K562 (cell line): ENCODE measurements around the gene SHLD2. TPM values are rescaled to one million over a fixed set of nuclear protein-coding genes. Genes with fewer than 3 reads are reported as not detected.

Experiments
- ATAC-seq: fragments of 200-7000 bp; cut with Tn5 transposase; 3 replicates; pipeline ENCODE4 v1.9.1; 2020; ENCODE audit warnings: moderate library complexity
- BruUV-seq: library from RNA; stranded (reverse); fragments of 400-500 nt; replicated peaks from 2 replicates; lab custom pipeline; 2021; lab: Mats Ljungman, UMichigan
- CTCF ChIA-PET: fragments of 300-600 bp; formaldehyde crosslinking; extraction: SDS; loops from one replicate; lab custom pipeline; 2021; ENCODE audit warnings: low intra/inter-chr PET ratio; lab: Yijun Ruan, JAX
- POLR2A ChIA-PET: fragments of 300-600, 350-650 bp; sonication (Branson Sonifier 250); formaldehyde crosslinking; extraction: SDS; loops from one replicate; lab custom pipeline; 2021; ENCODE audit warnings: antibody characterized with exemption, inconsistent platforms; lab: Yijun Ruan, JAX
- DNase-seq, 4 experiments: peaks; one replicate each; pipeline versions ENCODE4 v3.0.0 to v3.0.0-alpha.2; 2011 to 2018; ENCODE audit warnings: low spot score in 3 of 4, mixed read lengths in 3 of 4; ENCODE audit errors: extremely low read depth in 1 of 4
- FAIRE-seq: peaks from 2 replicates; lab custom pipeline; 2011; peaks lifted over from hg19 to GRCh38; lab: Jason Lieb, UNC
- H2AFZ ChIP-seq: 2 replicates; pipeline ENCODE4 v1.6.0; 2011; ENCODE audit warnings: low read depth, low read length, control low read depth, inconsistent platforms
- H3K27ac ChIP-seq: fragments of 200-600 bp; 3 replicates; pipeline ENCODE4 v1.8.0; 2011; ENCODE audit warnings: low read depth, mild to moderate bottlenecking, control low read depth, inconsistent platforms, low read length, moderate library complexity, mixed read lengths; ENCODE audit errors: extremely low read depth
- H3K27me3 ChIP-seq, 2 experiments: fragments of 300-600 bp in 1 of 2; 2 replicates in 1 of 2; 3 replicates in 1 of 2; pipeline versions ENCODE4 v1.6.0 to v1.8.0; 2011; ENCODE audit warnings: inconsistent platforms in 2 of 2, low read length in 2 of 2, mild to moderate bottlenecking in 1 of 2, mixed read lengths in 1 of 2, moderate library complexity in 1 of 2; ENCODE audit not compliant: control insufficient read depth in 2 of 2, insufficient read depth in 2 of 2
- H3K36me3 ChIP-seq: fragments of 300-600 bp; 3 replicates; pipeline ENCODE4 v1.8.0; 2011; ENCODE audit warnings: mild to moderate bottlenecking, low read length, inconsistent platforms; ENCODE audit not compliant: control insufficient read depth, insufficient read depth
- H3K4me1 ChIP-seq, 2 experiments: fragments of 200-600 bp in 1 of 2; replicated peaks in 1 of 2; 2 replicates in 1 of 2; 3 replicates in 1 of 2; pipeline versions ENCODE4 v1.5.1 to v1.8.0; 2011; ENCODE audit warnings: inconsistent platforms in 2 of 2, low read length in 2 of 2, mild to moderate bottlenecking in 1 of 2, mixed read lengths in 1 of 2, moderate library complexity in 1 of 2; ENCODE audit not compliant: control insufficient read depth in 2 of 2, insufficient read depth in 2 of 2
- H3K4me2 ChIP-seq: 2 replicates; pipeline ENCODE4 v1.6.1; 2011; ENCODE audit warnings: low read length, control low read depth, inconsistent platforms, mixed read lengths; ENCODE audit not compliant: insufficient read depth
- H3K4me3 ChIP-seq: fragments of 200-600 bp; sonication (generic), shearing (Covaris generic); 2 replicates; pipeline ENCODE4 v1.5.1; 2016; ENCODE audit warnings: control low read depth, inconsistent platforms
- H3K79me2 ChIP-seq: fragments of 200-600 bp; 3 replicates; pipeline ENCODE4 v1.8.0; 2011; ENCODE audit warnings: low read length, inconsistent platforms; ENCODE audit not compliant: control insufficient read depth, insufficient read depth
- H3K9ac ChIP-seq, 2 experiments: 2 replicates each; pipeline versions ENCODE4 v1.6.0 to v1.6.1; 2011; ENCODE audit warnings: low read depth in 2 of 2, low read length in 2 of 2, control low read depth in 1 of 2, inconsistent platforms in 1 of 2, mild to moderate bottlenecking in 1 of 2, mixed read lengths in 1 of 2; ENCODE audit not compliant: insufficient read depth in 1 of 2
- H3K9me1 ChIP-seq: one replicate; pipeline ENCODE4 v1.6.0; 2011; ENCODE audit warnings: inconsistent platforms, mild to moderate bottlenecking, low read length, moderate library complexity; ENCODE audit not compliant: control insufficient read depth, insufficient read depth
- H3K9me3 ChIP-seq: replicated peaks from 2 replicates; pipeline ENCODE4 v1.5.1; 2011; ENCODE audit warnings: low read depth, low read length, inconsistent platforms; ENCODE audit not compliant: control insufficient read depth, insufficient read depth
- H4K20me1 ChIP-seq: replicated peaks from 2 replicates; pipeline ENCODE4 v1.6.1; 2011; ENCODE audit warnings: low read length, inconsistent platforms, mixed read lengths; ENCODE audit not compliant: control insufficient read depth, insufficient read depth
- ESRRA ChIP-seq: fragments of 450-650 bp; IDR thresholded peaks from 2 replicates; pipeline ENCODE4 v1.6.1; 2014; ENCODE audit warnings: low read depth, mild to moderate bottlenecking, moderate library complexity, borderline replicate concordance
- HNRNPUL1 ChIP-seq: fragments of 200-400 bp; formaldehyde crosslinking; IDR thresholded peaks from 2 replicates; pipeline ENCODE4 v1.6.1; 2017; ENCODE audit warnings: low read length
- LARP7 ChIP-seq: fragments of 450-650 bp; IDR thresholded peaks from 2 replicates; pipeline ENCODE4 v1.6.1; 2016
- LCOR ChIP-seq: sonication (generic); formaldehyde crosslinking; IDR thresholded peaks from 2 replicates; pipeline ENCODE4 v1.8.0; 2022; ENCODE audit warnings: mild to moderate bottlenecking, missing genetic modification reagents
- RCOR1 ChIP-seq, 2 experiments: IDR thresholded peaks; 2 replicates each; pipeline ENCODE4 v1.6.1; 2012; ENCODE audit warnings: low read depth in 2 of 2, low read length in 2 of 2, borderline replicate concordance in 1 of 2, improper control_type of control experiment in 1 of 2
- THAP7 ChIP-seq: fragments of 250-450 bp; sonication (Bioruptor Pico); IDR thresholded peaks from 2 replicates; pipeline ENCODE4 v1.5.0; 2021
- WGBS: fragments of 100-300 bp; shearing (Covaris generic); methylation state at CpG from one replicate; pipeline ENCODE4 v1.1.6; 2016; ENCODE audit warnings: low coverage, mixed read lengths; ENCODE audit not compliant: insufficient coverage; ENCODE audit errors: missing lambda C conversion rate; 5-methylcytosine and 5-hydroxymethylcytosine counted together
- in situ Hi-C: fragments of 300-500 bp; cut with MboI; formaldehyde crosslinking; loops from 4 replicates; pipeline ENCODE4 v1.15.0; 2018; ENCODE audit warnings: inconsistent platforms, mixed read lengths
- intact Hi-C: fragments of 100-400 bp; cut with micrococcal nuclease; formaldehyde crosslinking; loops from 2 replicates; pipeline ENCODE4 v1.14.2; 2022
- polyA plus RNA-seq, 8 experiments: library from polyadenylated mRNA; depleted of rRNA in 4 of 8; stranded (reverse) in 5 of 8; unstranded in 3 of 8; fragments of >200 nt; fragmentation: Nextera tagmentation in 2 of 8; fragmentation: Illumina TruSeq in 1 of 8; extraction: Ambion mirVana in 2 of 8; extraction: Trizol in 1 of 8; gene quantifications; 2 replicates each; pipeline versions ENCODE4 v1.2.1 to v1.2.3, GENCODE V29; 2011 to 2014; ENCODE audit warnings: inconsistent platforms in 1 of 8, missing spikeins in 1 of 8
- total RNA-seq, 7 experiments: library from RNA; depleted of rRNA in 6 of 7; stranded (reverse); fragments of >200 nt in 6 of 7; fragmentation: Illumina TruSeq in 2 of 7; extraction: Trizol in 2 of 7; gene quantifications; 2 replicates each; pipeline versions ENCODE4 v1.2.1 to v1.2.3, GENCODE V29; 2011 to 2021; ENCODE audit warnings: low replicate concordance in 1 of 7
- TF ChIP-seq, protein P1 (sequence below): conservative IDR thresholded peaks from 2 replicates; pipeline ENCODE4 v1.6.1; 2011; ENCODE audit warnings: low read depth, mild to moderate bottlenecking, low read length; ENCODE audit not compliant: control insufficient read depth
- TF ChIP-seq, protein P2 (sequence below): sonication (generic); formaldehyde crosslinking; IDR thresholded peaks from 2 replicates; pipeline ENCODE4 v1.8.1; 2023; ENCODE audit warnings: mild to moderate bottlenecking, missing genetic modification reagents

The SHLD2 gene
- total and polyA plus RNA-seq, 9 of the 15 experiments (the other 6 are each of a cell fraction or from before 2014, with no cell fraction given): 21.6 to 51.2 (median 39.4) TPM

- H3K9me3 ChIP-seq: no peaks in the 10 kb centered on the region
- TF ChIP-seq, protein P1, sequence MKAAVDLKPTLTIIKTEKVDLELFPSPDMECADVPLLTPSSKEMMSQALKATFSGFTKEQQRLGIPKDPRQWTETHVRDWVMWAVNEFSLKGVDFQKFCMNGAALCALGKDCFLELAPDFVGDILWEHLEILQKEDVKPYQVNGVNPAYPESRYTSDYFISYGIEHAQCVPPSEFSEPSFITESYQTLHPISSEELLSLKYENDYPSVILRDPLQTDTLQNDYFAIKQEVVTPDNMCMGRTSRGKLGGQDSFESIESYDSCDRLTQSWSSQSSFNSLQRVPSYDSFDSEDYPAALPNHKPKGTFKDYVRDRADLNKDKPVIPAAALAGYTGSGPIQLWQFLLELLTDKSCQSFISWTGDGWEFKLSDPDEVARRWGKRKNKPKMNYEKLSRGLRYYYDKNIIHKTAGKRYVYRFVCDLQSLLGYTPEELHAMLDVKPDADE: no peak
- TF ChIP-seq ESRRA: no peak
- no peak for TF ChIP-seq THAP7
- no peak for TF ChIP-seq LCOR (CRISPR knock-in tag)
- TF ChIP-seq RCOR1 (IDR thresholded peaks at IDR 0.05; ENCODE audit: borderline replicate concordance in 1 of 2, low read depth in 2 of 2, low read length in 2 of 2): no peak
- no peak for TF ChIP-seq HNRNPUL1
- TF ChIP-seq LARP7: no peak
- TF ChIP-seq, protein P2, sequence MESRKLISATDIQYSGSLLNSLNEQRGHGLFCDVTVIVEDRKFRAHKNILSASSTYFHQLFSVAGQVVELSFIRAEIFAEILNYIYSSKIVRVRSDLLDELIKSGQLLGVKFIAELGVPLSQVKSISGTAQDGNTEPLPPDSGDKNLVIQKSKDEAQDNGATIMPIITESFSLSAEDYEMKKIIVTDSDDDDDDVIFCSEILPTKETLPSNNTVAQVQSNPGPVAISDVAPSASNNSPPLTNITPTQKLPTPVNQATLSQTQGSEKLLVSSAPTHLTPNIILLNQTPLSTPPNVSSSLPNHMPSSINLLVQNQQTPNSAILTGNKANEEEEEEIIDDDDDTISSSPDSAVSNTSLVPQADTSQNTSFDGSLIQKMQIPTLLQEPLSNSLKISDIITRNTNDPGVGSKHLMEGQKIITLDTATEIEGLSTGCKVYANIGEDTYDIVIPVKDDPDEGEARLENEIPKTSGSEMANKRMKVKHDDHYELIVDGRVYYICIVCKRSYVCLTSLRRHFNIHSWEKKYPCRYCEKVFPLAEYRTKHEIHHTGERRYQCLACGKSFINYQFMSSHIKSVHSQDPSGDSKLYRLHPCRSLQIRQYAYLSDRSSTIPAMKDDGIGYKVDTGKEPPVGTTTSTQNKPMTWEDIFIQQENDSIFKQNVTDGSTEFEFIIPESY: no peak
- TF ChIP-seq, all 486 proteins: peak for 0
- WGBS: 67% methylated on average over 4 of the region's 5 CpGs
- no peak for FAIRE-seq
- POLR2A ChIA-PET: no interaction called here
- ATAC-seq: no peak
- DNase-seq: no peak
- intact Hi-C loops (no loop called here), in situ Hi-C loops (no loop called here)
- H3K9ac ChIP-seq: no peak overlapping the region
- CTCF ChIA-PET: no interaction called here
- BruUV-seq: no TSS peak
- H3K36me3 ChIP-seq: peaks cover 78% of the 10 kb centered on the region; the same call in 2 of the 3 replicates
- no peak overlapping the region for H3K27ac ChIP-seq
- H3K9me1 ChIP-seq: no peaks in the 10 kb centered on the region
- H3K27me3 ChIP-seq: no peaks in the 10 kb centered on the region
- H3K4me3 ChIP-seq: no peak overlapping the region
- H3K4me2 ChIP-seq: no peak overlapping the region
- no peaks in the 10 kb centered on the region for H3K4me1 ChIP-seq
- H4K20me1 ChIP-seq: no peaks in the 10 kb centered on the region
- H2AFZ ChIP-seq: no peak overlapping the region
- no peaks in the 10 kb centered on the region for H3K79me2 ChIP-seq
Observed at GRCh38 chr10:87064651-87065050, 30.4 kb upstream of the SHLD2 start.
